Lower lobe of right lung (tissue), 2 donors: ENCODE measurements around the gene ARHGAP8. TPM values are rescaled to one million over a fixed set of nuclear protein-coding genes. Genes with fewer than 3 reads are reported as not detected.

Experiments
- ATAC-seq, 2 donors: fragments of 200-7000 bp; cut with Tn5 transposase; one replicate each; pipeline ENCODE4 v1.9.1; 2020 to 2022; ENCODE audit warnings: mild to moderate bottlenecking in 2 of 2, moderate library complexity in 2 of 2
- DNase-seq: peaks from one replicate; pipeline ENCODE4 v3.0.0-alpha.2; 2020
- H3K27ac ChIP-seq: fragments of 200-600 bp; one replicate; pipeline ENCODE4 v1.8.0; 2022
- H3K27me3 ChIP-seq: fragments of 200-600 bp; one replicate; pipeline ENCODE4 v1.8.0; 2022; ENCODE audit warnings: low read depth
- H3K36me3 ChIP-seq: fragments of 200-600 bp; one replicate; pipeline ENCODE4 v1.8.0; 2022; ENCODE audit warnings: mild to moderate bottlenecking
- H3K4me1 ChIP-seq: fragments of 200-600 bp; one replicate; pipeline ENCODE4 v1.8.0; 2022
- H3K4me3 ChIP-seq: fragments of 200-600 bp; one replicate; pipeline ENCODE4 v1.8.0; 2022; ENCODE audit warnings: mild to moderate bottlenecking
- H3K9me3 ChIP-seq: fragments of 200-600 bp; one replicate; pipeline ENCODE4 v1.8.0; 2022
- CTCF ChIP-seq: fragments of 200-600 bp; IDR thresholded peaks from one replicate; pipeline ENCODE4 v1.8.0; 2022; ENCODE audit warnings: antibody characterized with exemption, mild to moderate bottlenecking
- intact Hi-C: fragments of 100-400 bp; cut with DNase I; formaldehyde crosslinking; loops from one replicate; pipeline ENCODE4 v1.11.0; 2022
- total RNA-seq: library from RNA; stranded (reverse); fragmentation: NEBNext Ultra II Directional; extraction: Animal tissue kit (Norgen Biotek cat#: 25700); gene quantifications from one replicate; pipeline ENCODE4 v1.2.1, GENCODE V29; 2021
- donor health status: DM: no; HTN: yes; CAD: no; lungs with severe emphysema.

ARHGAP8 gene
- total RNA-seq, 1 donor from 2014 or later = 18.2 TPM

GRCh38 chr22:44730490-44731356 lies 21.7 kb upstream of the ARHGAP8 start:
- no peaks in the 10 kb centered on the region for H3K27me3 ChIP-seq
- intact Hi-C loops = no loop called here
- H3K27ac ChIP-seq = no peak overlapping the region
- peaks cover 15% of the 10 kb centered on the region for H3K4me1 ChIP-seq
- no peak overlapping the region for H3K4me3 ChIP-seq
- TF ChIP-seq CTCF = no peak
- H3K36me3 ChIP-seq = peaks cover 4% of the 10 kb centered on the region
- no peaks in the 10 kb centered on the region for H3K9me3 ChIP-seq
- DNase-seq = no peak
- no peak for ATAC-seq

DNA sequence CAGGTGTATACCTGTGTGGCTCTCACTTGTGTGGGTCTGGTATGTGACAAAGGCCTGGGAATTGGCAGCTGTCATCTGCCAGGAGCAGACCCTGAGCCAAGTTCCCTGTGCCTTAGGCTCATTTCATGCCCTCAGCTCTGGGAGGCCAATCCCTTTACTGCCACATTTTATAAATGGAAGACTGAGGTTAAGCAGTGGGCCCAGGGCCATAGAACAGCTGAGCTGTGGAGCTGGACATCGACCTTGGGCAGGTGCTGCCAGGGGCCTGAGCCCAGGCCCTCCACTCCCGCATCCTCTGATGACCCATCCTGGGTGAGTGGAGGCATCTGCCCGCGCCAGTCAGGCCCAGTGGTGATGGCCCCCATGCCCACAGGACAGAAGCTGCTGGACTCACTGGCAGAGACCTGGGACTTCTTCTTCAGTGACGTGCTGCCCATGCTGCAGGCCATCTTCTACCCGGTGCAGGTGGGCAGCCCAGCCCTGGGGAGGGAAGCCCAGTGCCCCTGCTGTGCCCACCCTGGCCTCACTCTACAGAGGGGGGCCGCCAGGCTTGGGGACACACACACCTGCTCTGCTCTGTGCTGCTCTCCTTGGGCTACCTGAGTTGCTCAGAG lies 20.9 kb upstream of the ARHGAP8 start:
- no peak overlapping the region for H3K4me3 ChIP-seq
- H3K27me3 ChIP-seq = no peaks in the 10 kb centered on the region
- ATAC-seq (no peak), DNase-seq (no peak)
- intact Hi-C loops = no loop called here
- H3K27ac ChIP-seq = no peak overlapping the region
- H3K9me3 ChIP-seq = no peaks in the 10 kb centered on the region
- H3K4me1 ChIP-seq = peaks cover 22% of the 10 kb centered on the region
- H3K36me3 ChIP-seq = no peaks in the 10 kb centered on the region
- TF ChIP-seq CTCF = no peak

DNA sequence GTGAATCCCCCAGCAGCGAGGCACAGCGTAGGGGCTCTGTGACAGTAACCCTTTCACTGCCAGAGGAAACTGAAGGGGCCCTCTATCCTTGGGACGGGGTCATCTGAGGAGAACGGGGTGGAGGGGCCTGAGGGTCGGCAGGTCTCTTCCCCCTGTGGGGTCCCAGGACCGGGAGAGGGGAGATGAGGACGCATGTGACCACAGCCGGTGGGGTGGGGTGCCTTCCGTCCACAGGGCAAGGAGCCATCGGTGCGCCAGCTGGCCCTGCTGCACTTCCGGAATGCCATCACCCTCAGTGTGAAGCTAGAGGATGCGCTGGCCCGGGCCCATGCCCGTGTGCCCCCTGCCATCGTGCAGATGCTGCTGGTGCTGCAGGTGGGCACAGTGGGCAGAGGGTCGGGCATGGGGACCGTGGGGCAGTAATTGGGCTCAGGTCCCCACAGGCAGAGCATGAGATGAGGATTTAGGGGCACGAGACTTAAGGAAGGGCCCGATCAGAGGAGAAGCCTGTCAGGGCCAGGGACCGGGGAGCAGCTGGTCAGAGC lies 20.3 kb upstream of the ARHGAP8 start:
- Histone ChIP-seq H3K4me3 (no peak overlapping the region), H3K9me3 (no peaks in the 10 kb centered on the region), H3K36me3 (no peaks in the 10 kb centered on the region), H3K27me3 (no peaks in the 10 kb centered on the region), H3K4me1 (peaks cover 28% of the 10 kb centered on the region), H3K27ac (no peak overlapping the region)
- DNase-seq = no peak
- no peak for TF ChIP-seq CTCF
- no peak for ATAC-seq
- intact Hi-C loops = no loop called here

GRCh38 chr22:44732661-44733060 lies 19.7 kb upstream of the ARHGAP8 start:
- intact Hi-C loops = no loop called here
- no peak overlapping the region for H3K4me3 ChIP-seq
- no peak for ATAC-seq
- no peak for DNase-seq
- no peak for TF ChIP-seq CTCF
- no peaks in the 10 kb centered on the region for H3K36me3 ChIP-seq
- H3K9me3 ChIP-seq = no peaks in the 10 kb centered on the region
- H3K27ac ChIP-seq = no peak overlapping the region
- no peaks in the 10 kb centered on the region for H3K27me3 ChIP-seq
- peaks cover 28% of the 10 kb centered on the region for H3K4me1 ChIP-seq

DNA sequence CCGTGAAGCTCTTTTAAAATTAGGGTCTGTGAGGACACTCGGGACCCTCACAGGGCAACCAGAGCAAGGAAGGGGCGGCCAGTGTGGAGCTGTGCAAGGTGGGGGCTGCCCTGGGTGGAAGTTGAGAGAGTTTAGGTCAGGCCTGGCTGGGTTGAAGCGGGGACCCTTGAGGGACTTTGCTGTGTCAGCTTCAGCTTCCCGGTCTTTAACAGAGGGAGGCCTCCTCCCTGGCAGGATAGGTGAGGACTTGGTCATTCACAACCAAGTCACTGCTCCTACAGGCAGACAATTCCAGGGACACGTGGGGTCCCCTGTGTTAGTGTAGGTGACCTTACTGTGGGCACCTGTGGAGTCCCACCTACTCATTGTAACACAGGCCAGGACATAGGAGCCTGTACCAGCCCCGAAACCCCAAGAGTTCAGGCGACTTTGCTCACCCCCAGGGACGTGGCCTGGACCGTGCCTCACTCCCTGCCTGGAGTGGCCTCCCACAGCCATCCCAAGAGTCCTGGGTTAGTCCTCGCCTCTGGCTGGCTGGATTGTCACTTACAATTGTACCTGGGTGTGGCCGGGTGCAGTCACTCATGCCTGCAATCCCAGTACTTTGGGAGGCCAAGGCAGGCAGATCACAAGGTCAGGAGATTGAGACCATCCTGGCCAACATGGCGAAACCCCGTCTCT lies 18.8 kb upstream of the ARHGAP8 start:
- TF ChIP-seq CTCF = no peak
- H3K27ac ChIP-seq = no peak overlapping the region
- ATAC-seq = no peak
- no peak for DNase-seq
- H3K4me1 ChIP-seq = peaks cover 25% of the 10 kb centered on the region
- H3K9me3 ChIP-seq = no peaks in the 10 kb centered on the region
- intact Hi-C loops = no loop called here
- no peaks in the 10 kb centered on the region for H3K36me3 ChIP-seq
- H3K4me3 ChIP-seq = no peak overlapping the region
- no peaks in the 10 kb centered on the region for H3K27me3 ChIP-seq
